Tibial nerve (tissue), 4 donors: ENCODE measurements around the gene SFMBT2.

ENCODE experiments used
- EP300 ChIP-seq, 2 donors: sonication (generic); formaldehyde crosslinking; IDR thresholded peaks; one replicate each; pipeline ENCODE4 v1.6.1; 2017; ENCODE audit warnings: antibody characterized with exemption in 2 of 2, mild to moderate bottlenecking in 1 of 2
- POLR2A ChIP-seq, 2 donors: fragments of 450-650 bp; IDR thresholded peaks; one replicate each; pipeline ENCODE4 v1.6.1; 2017; ENCODE audit warnings: antibody characterized with exemption in 2 of 2, mild to moderate bottlenecking in 2 of 2, moderate library complexity in 2 of 2
- TF ChIP-seq, protein P1 (sequence below), 5 experiments: fragments of 200-600 bp in 3 of 5; fragments of 450-650 bp in 2 of 5; sonication (generic) in 3 of 5; IDR thresholded peaks; one replicate each; pipeline ENCODE4 v1.5.1; 2016 to 2019; ENCODE audit warnings: antibody characterized with exemption in 5 of 5, mild to moderate bottlenecking in 3 of 5, moderate library complexity in 2 of 5

GRCh38 chr10:7329219-7329618, 81.6 kb downstream of the SFMBT2 start:
- TF ChIP-seq, protein P1, sequence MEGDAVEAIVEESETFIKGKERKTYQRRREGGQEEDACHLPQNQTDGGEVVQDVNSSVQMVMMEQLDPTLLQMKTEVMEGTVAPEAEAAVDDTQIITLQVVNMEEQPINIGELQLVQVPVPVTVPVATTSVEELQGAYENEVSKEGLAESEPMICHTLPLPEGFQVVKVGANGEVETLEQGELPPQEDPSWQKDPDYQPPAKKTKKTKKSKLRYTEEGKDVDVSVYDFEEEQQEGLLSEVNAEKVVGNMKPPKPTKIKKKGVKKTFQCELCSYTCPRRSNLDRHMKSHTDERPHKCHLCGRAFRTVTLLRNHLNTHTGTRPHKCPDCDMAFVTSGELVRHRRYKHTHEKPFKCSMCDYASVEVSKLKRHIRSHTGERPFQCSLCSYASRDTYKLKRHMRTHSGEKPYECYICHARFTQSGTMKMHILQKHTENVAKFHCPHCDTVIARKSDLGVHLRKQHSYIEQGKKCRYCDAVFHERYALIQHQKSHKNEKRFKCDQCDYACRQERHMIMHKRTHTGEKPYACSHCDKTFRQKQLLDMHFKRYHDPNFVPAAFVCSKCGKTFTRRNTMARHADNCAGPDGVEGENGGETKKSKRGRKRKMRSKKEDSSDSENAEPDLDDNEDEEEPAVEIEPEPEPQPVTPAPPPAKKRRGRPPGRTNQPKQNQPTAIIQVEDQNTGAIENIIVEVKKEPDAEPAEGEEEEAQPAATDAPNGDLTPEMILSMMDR (IDR thresholded peaks at IDR 0.05) = no peak
- TF ChIP-seq EP300 (IDR thresholded peaks at IDR 0.05) (no peak), POLR2A (IDR thresholded peaks at IDR 0.05) (no peak)
